GM12878 (cell line): ENCODE results near the gene MAP3K1. TPM values are rescaled to one million over a fixed set of nuclear protein-coding genes. Genes with fewer than 3 reads are reported as not detected.

Source experiments
- ATAC-seq: fragments of 200-7000 bp; cut with Tn5 transposase; 3 replicates; pipeline ENCODE4 v1.9.1; 2020; ENCODE audit warnings: mild to moderate bottlenecking, moderate library complexity
- BruUV-seq: library from RNA; stranded (reverse); fragments of 400-500 nt; replicated peaks from 2 replicates; lab custom pipeline; 2021; lab: Mats Ljungman, UMichigan
- CTCF ChIA-PET: fragments of 300-600 bp; sonication (Branson Sonifier 250); formaldehyde crosslinking; extraction: SDS; loops from one replicate; lab custom pipeline; 2021; ENCODE audit warnings: inconsistent platforms; lab: Yijun Ruan, JAX
- POLR2A ChIA-PET: fragments of 350-600 bp; formaldehyde crosslinking; extraction: SDS; loops from one replicate; lab custom pipeline; 2021; ENCODE audit warnings: inconsistent platforms; lab: Charles Lee
- RAD21 ChIA-PET: fragments of 300-600 bp; sonication (Branson Sonifier 250); formaldehyde crosslinking; loops from one replicate; lab custom pipeline; 2023; ENCODE audit warnings: antibody characterized with exemption; ENCODE audit not compliant: unreplicated experiment; lab: Charles Lee
- SMC1A ChIA-PET: fragments of 300-600 bp; sonication (Branson Sonifier 250); formaldehyde crosslinking; loops from one replicate; lab custom pipeline; 2023; ENCODE audit not compliant: unreplicated experiment, uncharacterized antibody; lab: Charles Lee
- DNase-seq: peaks from one replicate; pipeline ENCODE4 v3.0.0-alpha.2; 2011; ENCODE audit warnings: low read depth, low spot score
- FAIRE-seq: peaks from 3 replicates; lab custom pipeline; 2011; peaks lifted over from hg19 to GRCh38; lab: Jason Lieb, UNC
- H2AFZ ChIP-seq: 2 replicates; pipeline ENCODE4 v1.6.0; 2011; ENCODE audit warnings: low read depth, low read length, control low read depth; ENCODE audit not compliant: control insufficient read depth
- H3K27ac ChIP-seq: 2 replicates; pipeline ENCODE4 v1.5.1; 2011; ENCODE audit warnings: control low read depth; ENCODE audit not compliant: control insufficient read depth, insufficient read depth
- H3K27me3 ChIP-seq, 2 experiments: replicated peaks in 1 of 2; 2 replicates each; pipeline versions ENCODE4 v1.6.0 to v1.6.1; 2011; ENCODE audit warnings: low read length in 1 of 2; ENCODE audit not compliant: control insufficient read depth in 2 of 2, insufficient read depth in 2 of 2
- H3K36me3 ChIP-seq, 2 experiments: 2 replicates each; pipeline ENCODE4 v1.5.1; 2011; ENCODE audit warnings: low read length in 1 of 2; ENCODE audit not compliant: control insufficient read depth in 2 of 2, insufficient read depth in 2 of 2
- H3K4me1 ChIP-seq: 2 replicates; pipeline ENCODE4 v1.6.1; 2011; ENCODE audit warnings: mild to moderate bottlenecking, low read length, moderate library complexity, mixed read lengths; ENCODE audit not compliant: control insufficient read depth, insufficient read depth
- H3K4me2 ChIP-seq: 2 replicates; pipeline ENCODE4 v1.6.0; 2011; ENCODE audit warnings: control low read depth; ENCODE audit not compliant: control insufficient read depth, insufficient read depth
- H3K4me3 ChIP-seq: fragments of 200-600 bp; sonication (generic); 2 replicates; pipeline ENCODE4 v1.5.1; 2016
- H3K79me2 ChIP-seq: 2 replicates; pipeline ENCODE4 v1.6.0; 2011; ENCODE audit warnings: low read length; ENCODE audit not compliant: control insufficient read depth, insufficient read depth
- H3K9ac ChIP-seq: 2 replicates; pipeline ENCODE4 v1.8.0; 2011; ENCODE audit warnings: low read length, control low read depth, mixed read lengths; ENCODE audit not compliant: control insufficient read depth, insufficient read depth
- H3K9me3 ChIP-seq: replicated peaks from 3 replicates; pipeline ENCODE4 v1.5.1; 2011; ENCODE audit warnings: mild to moderate bottlenecking, low read length; ENCODE audit not compliant: control insufficient read depth, insufficient read depth
- H4K20me1 ChIP-seq: 2 replicates; pipeline ENCODE4 v1.6.0; 2011; ENCODE audit not compliant: control insufficient read depth, insufficient read depth
- ASH2L ChIP-seq: fragments of 300-600, 200-600 bp; sonication (generic); IDR thresholded peaks from 2 replicates; pipeline ENCODE4 v1.6.1; 2017; ENCODE audit warnings: low read depth, mild to moderate bottlenecking, borderline replicate concordance
- ATF3 ChIP-seq: IDR thresholded peaks from 2 replicates; pipeline ENCODE4 v1.6.1; 2011; ENCODE audit warnings: low read depth, mild to moderate bottlenecking, low read length, moderate library complexity, borderline replicate concordance; ENCODE audit errors: extremely low read depth
- BMI1 ChIP-seq: fragments of 450-650 bp; IDR thresholded peaks from 2 replicates; pipeline ENCODE4 v1.6.1; 2016; ENCODE audit warnings: mild to moderate bottlenecking, moderate library complexity, borderline replicate concordance
- BRCA1 ChIP-seq: IDR thresholded peaks from 2 replicates; pipeline ENCODE4 v1.6.1; 2011; ENCODE audit warnings: low read depth, low read length, improper control_type of control experiment
- EGR1 ChIP-seq, 2 experiments: IDR thresholded peaks; 1 replicate in 1 of 2; 2 replicates in 1 of 2; pipeline ENCODE4 v1.6.1; 2011 to 2012; ENCODE audit warnings: low read depth in 2 of 2, low read length in 2 of 2, borderline replicate concordance in 1 of 2, mild to moderate bottlenecking in 1 of 2, moderate library complexity in 1 of 2
- NFXL1 ChIP-seq: fragments of 450-650 bp; IDR thresholded peaks from 2 replicates; pipeline ENCODE4 v1.6.1; 2017; ENCODE audit warnings: antibody characterized with exemption, mild to moderate bottlenecking, borderline replicate concordance
- NFYB ChIP-seq: IDR thresholded peaks from 2 replicates; pipeline ENCODE4 v1.6.1; 2011; ENCODE audit warnings: low read depth, mild to moderate bottlenecking, low read length, improper control_type of control experiment, moderate library complexity; ENCODE audit not compliant: insufficient read depth
- NR2C1 ChIP-seq: fragments of 450-650 bp; IDR thresholded peaks from 2 replicates; pipeline ENCODE4 v1.6.1; 2017; ENCODE audit warnings: antibody characterized with exemption, mild to moderate bottlenecking, moderate library complexity
- RAD51 ChIP-seq: fragments of 450-650 bp; IDR thresholded peaks from 2 replicates; pipeline ENCODE4 v1.6.1; 2016; ENCODE audit warnings: moderate library complexity, mild to moderate bottlenecking, inconsistent platforms
- RFX5 ChIP-seq: IDR thresholded peaks from 2 replicates; pipeline ENCODE4 v1.6.1; 2011; ENCODE audit warnings: low read depth, low read length, improper control_type of control experiment
- SMAD5 ChIP-seq: IDR thresholded peaks from 2 replicates; pipeline ENCODE4 v1.6.1; 2016; ENCODE audit warnings: antibody characterized with exemption, low read depth
- SREBF1 ChIP-seq: IDR thresholded peaks from 2 replicates; pipeline ENCODE4 v1.6.1; 2012; ENCODE audit warnings: mild to moderate bottlenecking, low read length
- SRF ChIP-seq, 2 experiments: IDR thresholded peaks; 2 replicates each; pipeline ENCODE4 v1.6.1; 2011; ENCODE audit warnings: low read depth in 2 of 2, low read length in 2 of 2, mild to moderate bottlenecking in 1 of 2, moderate library complexity in 1 of 2
- SUPT20H ChIP-seq: IDR thresholded peaks from 2 replicates; pipeline ENCODE4 v1.6.1; 2011; ENCODE audit warnings: low read depth, mild to moderate bottlenecking, low read length, moderate library complexity, borderline replicate concordance; ENCODE audit not compliant: control insufficient read depth
- TCF7 ChIP-seq: IDR thresholded peaks from 2 replicates; pipeline ENCODE4 v1.6.1; 2014; ENCODE audit warnings: antibody characterized with exemption, borderline replicate concordance
- ZBED1 ChIP-seq: IDR thresholded peaks from 2 replicates; pipeline ENCODE4 v1.6.1; 2016; ENCODE audit warnings: borderline replicate concordance
- ZBTB33 ChIP-seq: fragments of 450-650 bp; IDR thresholded peaks from 2 replicates; pipeline ENCODE4 v1.6.1; 2017; ENCODE audit warnings: mild to moderate bottlenecking
- WGBS: methylation state at CpG from one replicate; pipeline ENCODE4 v1.1.6; 2016; ENCODE audit warnings: low lambda C conversion rate; ENCODE audit not compliant: insufficient replicate concordance, insufficient coverage; ENCODE audit errors: missing lambda C conversion rate; 5-methylcytosine and 5-hydroxymethylcytosine counted together
- in situ Hi-C: fragments of 300-500 bp; cut with MboI; formaldehyde crosslinking; loops from 9 replicates; pipeline ENCODE4 v1.14.3; 2018; ENCODE audit warnings: mixed read lengths
- intact Hi-C: fragments of 100-400 bp; cut with micrococcal nuclease; formaldehyde crosslinking; loops from one replicate; pipeline ENCODE4 v1.14.2; 2022; ENCODE audit not compliant: unreplicated experiment
- polyA plus RNA-seq, 11 experiments: library from polyadenylated mRNA; depleted of rRNA in 4 of 11; unstranded in 6 of 11; stranded (reverse) in 5 of 11; fragments of >200 nt; fragmentation: Nextera tagmentation in 4 of 11; fragmentation: Illumina TruSeq in 1 of 11; extraction: Ambion mirVana in 4 of 11; extraction: Trizol in 1 of 11; gene quantifications; 1 replicate in 1 of 11; 2 replicates in 10 of 11; pipeline versions ENCODE4 v1.2.1 to v1.2.3, GENCODE V29; 2011 to 2016; ENCODE audit warnings: inconsistent platforms in 2 of 11, missing spikeins in 2 of 11, low read depth in 1 of 11
- total RNA-seq, 4 experiments: library from RNA; depleted of rRNA in 3 of 4; stranded (reverse); fragments of >200 nt in 3 of 4; fragmentation: Illumina TruSeq in 1 of 4; extraction: Trizol in 1 of 4; gene quantifications; 2 replicates each; pipeline versions ENCODE4 v1.2.1 to v1.2.3, GENCODE V29; 2013 to 2021
- TF ChIP-seq, protein P1 (sequence below): IDR thresholded peaks from 2 replicates; pipeline ENCODE4 v1.6.1; 2011; ENCODE audit warnings: borderline replicate concordance, low read depth, mild to moderate bottlenecking, moderate library complexity, mixed read lengths, low read length; ENCODE audit not compliant: insufficient read depth; ENCODE audit errors: extremely low read length

The MAP3K1 gene
- total and polyA plus RNA-seq, 10 of the 15 experiments (the other 5 are each of a cell fraction or from before 2014, with no cell fraction given) = 7.5 to 24.6 (median 12.6) TPM

DNA sequence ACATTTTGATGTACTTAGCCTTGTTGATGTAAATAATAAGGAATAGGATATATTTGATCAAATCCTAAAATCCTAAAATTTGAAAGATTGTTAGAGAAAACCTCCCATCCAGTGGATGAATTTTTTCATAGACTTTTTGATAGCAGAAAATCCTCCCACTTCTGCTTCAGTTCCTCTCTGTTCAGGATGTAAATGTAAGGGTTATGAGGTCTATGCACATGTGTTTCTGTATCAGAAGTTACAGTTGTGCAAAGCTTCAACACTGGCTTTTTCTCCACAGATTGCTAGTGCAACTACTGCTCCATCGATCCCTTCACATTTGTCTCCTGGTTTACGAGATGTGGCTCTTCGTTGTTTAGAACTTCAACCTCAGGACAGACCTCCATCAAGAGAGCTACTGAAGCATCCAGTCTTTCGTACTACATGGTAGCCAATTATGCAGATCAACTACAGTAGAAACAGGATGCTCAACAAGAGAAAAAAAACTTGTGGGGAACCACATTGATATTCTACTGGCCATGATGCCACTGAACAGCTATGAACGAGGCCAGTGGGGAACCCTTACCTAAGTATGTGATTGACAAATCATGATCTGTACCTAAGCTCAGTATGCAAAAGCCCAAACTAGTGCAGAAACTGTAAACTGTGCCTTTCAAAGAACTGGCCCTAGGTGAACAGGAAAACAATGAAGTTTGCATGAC, 78.1 kb downstream of the MAP3K1 start:
- ChIA-PET POLR2A (interaction anchor here (0.9 kb wide), 1 partner anchor 14 kb away, joined by 3 read pairs; no protein-coding TSS in a partner anchor), CTCF (interaction anchor here (0.5 to 3.5 kb wide), 4 partner anchors 9 to 405 kb away, joined by 3 to 16 read pairs (median 3); no protein-coding TSS in a partner anchor), RAD21 (interaction anchor here (1.7 kb wide), 1 partner anchor 622 kb away, joined by 4 read pairs; no protein-coding TSS in a partner anchor), SMC1A (interaction anchor here (0.7 to 1.9 kb wide), 6 partner anchors 9 to 624 kb away, joined by 3 to 6 read pairs (median 4); no protein-coding TSS in a partner anchor)
- DNase-seq = no peak
- Histone ChIP-seq H3K27me3 (no peaks in the 10 kb centered on the region), H3K9me3 (no peaks in the 10 kb centered on the region), H4K20me1 (no peaks in the 10 kb centered on the region), H3K4me3 (no peak overlapping the region), H3K36me3 (no peaks in the 10 kb centered on the region; a peak in 1 of 4 replicates), H2AFZ (no peak overlapping the region), H3K4me1 (no peaks in the 10 kb centered on the region), H3K9ac (no peak overlapping the region), H3K4me2 (no peak overlapping the region), H3K79me2 (no peaks in the 10 kb centered on the region), H3K27ac (no peak overlapping the region)
- intact Hi-C loops (no loop called here), in situ Hi-C loops (no loop called here)
- ATAC-seq = no peak
- no peak for FAIRE-seq
- TF ChIP-seq TCF7 = no peak
- no peak for TF ChIP-seq SREBF1
- no peak for TF ChIP-seq RFX5
- no peak for TF ChIP-seq NFXL1
- no peak for TF ChIP-seq EGR1 (IDR thresholded peaks at IDR 0.05; ENCODE audit: borderline replicate concordance in 1 of 2, low read depth in 2 of 2, low read length in 2 of 2)
- TF ChIP-seq BMI1 = no peak
- TF ChIP-seq ASH2L = no peak
- TF ChIP-seq ATF3 = no peak
- TF ChIP-seq SMAD5 = no peak
- TF ChIP-seq, protein P1, sequence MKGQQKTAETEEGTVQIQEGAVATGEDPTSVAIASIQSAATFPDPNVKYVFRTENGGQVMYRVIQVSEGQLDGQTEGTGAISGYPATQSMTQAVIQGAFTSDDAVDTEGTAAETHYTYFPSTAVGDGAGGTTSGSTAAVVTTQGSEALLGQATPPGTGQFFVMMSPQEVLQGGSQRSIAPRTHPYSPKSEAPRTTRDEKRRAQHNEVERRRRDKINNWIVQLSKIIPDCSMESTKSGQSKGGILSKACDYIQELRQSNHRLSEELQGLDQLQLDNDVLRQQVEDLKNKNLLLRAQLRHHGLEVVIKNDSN = no peak
- TF ChIP-seq SRF (IDR thresholded peaks at IDR 0.05; ENCODE audit: low read depth in 2 of 2, low read length in 2 of 2) = no peak
- TF ChIP-seq NR2C1 = no peak
- TF ChIP-seq NFYB = no peak
- TF ChIP-seq SUPT20H = no peak
- TF ChIP-seq BRCA1 = no peak
- TF ChIP-seq RAD51 = no peak
- TF ChIP-seq ZBED1 = no peak
- TF ChIP-seq ZBTB33 = no peak
- no TSS peak for BruUV-seq
- WGBS = 79% methylated on average over 5 of the region's 5 CpGs
